CD4-positive, alpha-beta T cell (primary cell): Measurements from ENCODE around the gene CHI3L1. TPM values are rescaled to one million over a fixed set of nuclear protein-coding genes. Genes with fewer than 3 reads are reported as not detected.

ENCODE experiments used
- ATAC-seq: fragments of 200-7000 bp; cut with Tn5 transposase; one replicate; pipeline ENCODE4 v1.10.0; 2022; ENCODE audit warnings: mild to moderate bottlenecking; ENCODE audit not compliant: poor library complexity
- CTCF ChIA-PET: fragments of 350-600 bp; sonication (Branson Sonifier 250); formaldehyde crosslinking; loops from one replicate; lab custom pipeline; 2021; ENCODE audit warnings: antibody characterized with exemption, inconsistent platforms; lab: Charles Lee
- POLR2A ChIA-PET: fragments of 350-600 bp; sonication (Branson Sonifier 250); formaldehyde crosslinking; loops from one replicate; lab custom pipeline; 2021; ENCODE audit warnings: antibody characterized with exemption, inconsistent platforms; lab: Charles Lee
- DNase-seq, 14 experiments: peaks; one replicate each; pipeline ENCODE4 v3.0.0-alpha.2; 2013 to 2020; ENCODE audit warnings: mixed read lengths in 2 of 14
- H3K27ac ChIP-seq, 2 donors: one replicate each; pipeline versions ENCODE4 v1.5.1 to v1.7.0; 2013; ENCODE audit warnings: low read length in 2 of 2, low read depth in 1 of 2, mild to moderate bottlenecking in 1 of 2
- H3K27me3 ChIP-seq, 2 experiments: 1 replicate in 1 of 2; 2 replicates in 1 of 2; pipeline versions ENCODE4 v1.6.1 to v1.7.0; 2013; ENCODE audit warnings: low read length in 2 of 2, control low read depth in 1 of 2, mild to moderate bottlenecking in 1 of 2, moderate library complexity in 1 of 2; ENCODE audit not compliant: insufficient read depth in 2 of 2, control insufficient read depth in 1 of 2
- H3K36me3 ChIP-seq: one replicate; pipeline ENCODE4 v1.6.1; 2013; ENCODE audit warnings: low read length, control low read depth; ENCODE audit not compliant: insufficient read depth
- H3K4me1 ChIP-seq: one replicate; pipeline ENCODE4 v1.6.1; 2013; ENCODE audit warnings: low read length, control low read depth; ENCODE audit not compliant: insufficient read depth
- H3K4me3 ChIP-seq: one replicate; pipeline ENCODE4 v1.5.1; 2013; ENCODE audit warnings: mild to moderate bottlenecking, low read length, moderate library complexity
- H3K9me3 ChIP-seq, 2 experiments: 1 replicate in 1 of 2; 2 replicates in 1 of 2; pipeline versions ENCODE4 v1.6.1 to v1.7.0; 2013; ENCODE audit warnings: low read length in 2 of 2, mild to moderate bottlenecking in 2 of 2, control low read depth in 1 of 2, moderate library complexity in 1 of 2; ENCODE audit not compliant: control insufficient read depth in 1 of 2, insufficient read depth in 1 of 2
- H3K27ac Mint-ChIP-seq: one replicate; pipeline ENCODE4 v1.8.0; 2020; ENCODE audit warnings: mixed read lengths
- H3K27me3 Mint-ChIP-seq: one replicate; pipeline ENCODE4 v1.8.0; 2021; ENCODE audit warnings: mixed read lengths
- H3K36me3 Mint-ChIP-seq: one replicate; pipeline ENCODE4 v1.8.0; 2021; ENCODE audit warnings: low read depth, mixed read lengths
- H3K4me1 Mint-ChIP-seq: one replicate; pipeline ENCODE4 v1.8.0; 2021; ENCODE audit warnings: low read depth, mixed read lengths
- H3K4me3 Mint-ChIP-seq: one replicate; pipeline ENCODE4 v1.8.0; 2020; ENCODE audit warnings: mild to moderate bottlenecking, mixed read lengths
- H3K9me3 Mint-ChIP-seq: one replicate; pipeline ENCODE4 v1.8.0; 2020; ENCODE audit warnings: mixed read lengths
- CTCF ChIP-seq: fragments of 200-600 bp; IDR thresholded peaks from one replicate; pipeline ENCODE4 v1.8.0; 2022; ENCODE audit warnings: antibody characterized with exemption, mild to moderate bottlenecking
- intact Hi-C, 2 experiments: fragments of 100-400 bp; cut with DNase I in 1 of 2; cut with micrococcal nuclease in 1 of 2; formaldehyde crosslinking; loops; one replicate each; pipeline versions ENCODE4 v1.15.1 to v1.9.0; 2023 to 2025; cut with DNase I, micrococcal nuclease
- total RNA-seq, 174 experiments: library from RNA in 2 of 174; stranded (reverse) in 2 of 174; gene quantifications; one replicate each; pipeline ENCODE4 v1.2.3 and lab custom pipeline; 2021 to 2026

Gene CHI3L1
- total RNA-seq, 2 experiments from 2014 or later = not detected

GRCh38 chr1:203180611-203181330, 5.7 kb downstream of the CHI3L1 start:
- no peak overlapping the region for H3K4me3 ChIP-seq
- ChIA-PET POLR2A (no interaction called here), CTCF (no interaction called here)
- intact Hi-C loops = no loop called here
- DNase-seq (no peak), ATAC-seq (no peak)
- Mint-ChIP-seq H3K36me3 (no peaks in the 10 kb centered on the region), H3K27ac (no peak overlapping the region), H3K27me3 (peaks cover 4% of the 10 kb centered on the region), H3K4me3 (no peak overlapping the region), H3K4me1 (no peaks in the 10 kb centered on the region), H3K9me3 (no peaks in the 10 kb centered on the region)
- H3K27me3 ChIP-seq = no peaks in the 10 kb centered on the region
- H3K27ac ChIP-seq = no peak overlapping the region
- H3K9me3 ChIP-seq = no peaks in the 10 kb centered on the region
- H3K4me1 ChIP-seq = no peaks in the 10 kb centered on the region
- TF ChIP-seq CTCF = no peak
- no peaks in the 10 kb centered on the region for H3K36me3 ChIP-seq

GRCh38 chr1:203179667-203180005, 6.9 kb downstream of the CHI3L1 start:
- H3K4me1 ChIP-seq = no peaks in the 10 kb centered on the region
- no peaks in the 10 kb centered on the region for H3K36me3 Mint-ChIP-seq
- CTCF ChIA-PET = no interaction called here
- no peak overlapping the region for H3K4me3 Mint-ChIP-seq
- ATAC-seq (no peak), DNase-seq (no peak)
- H3K9me3 ChIP-seq = no peaks in the 10 kb centered on the region
- H3K27ac Mint-ChIP-seq = no peak overlapping the region
- intact Hi-C loops = no loop called here
- no peak overlapping the region for H3K27ac ChIP-seq
- H3K27me3 Mint-ChIP-seq = peaks cover 4% of the 10 kb centered on the region
- no peak for TF ChIP-seq CTCF
- H3K9me3 Mint-ChIP-seq = no peaks in the 10 kb centered on the region
- POLR2A ChIA-PET = no interaction called here
- H3K4me1 Mint-ChIP-seq = no peaks in the 10 kb centered on the region
- H3K4me3 ChIP-seq = no peak overlapping the region
- no peaks in the 10 kb centered on the region for H3K36me3 ChIP-seq
- H3K27me3 ChIP-seq = no peaks in the 10 kb centered on the region

GRCh38 chr1:203178821-203179666, 7.5 kb downstream of the CHI3L1 start:
- Histone ChIP-seq H3K36me3 (no peaks in the 10 kb centered on the region), H3K4me1 (no peaks in the 10 kb centered on the region), H3K9me3 (no peaks in the 10 kb centered on the region), H3K4me3 (no peak overlapping the region), H3K27ac (no peak overlapping the region), H3K27me3 (no peaks in the 10 kb centered on the region)
- TF ChIP-seq CTCF = no peak
- Mint-ChIP-seq H3K27me3 (peaks cover 4% of the 10 kb centered on the region), H3K4me1 (no peaks in the 10 kb centered on the region), H3K9me3 (no peaks in the 10 kb centered on the region), H3K27ac (no peak overlapping the region), H3K4me3 (no peak overlapping the region), H3K36me3 (no peaks in the 10 kb centered on the region)
- ChIA-PET POLR2A (no interaction called here), CTCF (no interaction called here)
- intact Hi-C loops = no loop called here
- ATAC-seq (no peak), DNase-seq (no peak)
